OCI-LY1 (cell line): ENCODE results near the gene IPP.
"Not testable (repeated sequence)": the region's sequence is repeated elsewhere in the genome, so short reads cannot be mapped to it uniquely, and the experiment has no call there.

Experiments
- EZH2 ChIP-seq: fragments of 200-600 bp; sonication (generic), shearing (Covaris generic); IDR thresholded peaks from 2 replicates; pipeline ENCODE4 v1.8.0; 2017; ENCODE audit warnings: borderline replicate concordance, mixed run types, mild to moderate bottlenecking, antibody characterized with exemption, low read length, moderate library complexity, mixed read lengths
- TF ChIP-seq, protein P1 (sequence below): fragments of 200-600 bp; sonication (generic), shearing (Covaris generic); IDR thresholded peaks from 2 replicates; pipeline ENCODE4 v1.5.1; 2017; ENCODE audit warnings: mild to moderate bottlenecking, antibody characterized with exemption, low read length, moderate library complexity, mixed read lengths

DNA sequence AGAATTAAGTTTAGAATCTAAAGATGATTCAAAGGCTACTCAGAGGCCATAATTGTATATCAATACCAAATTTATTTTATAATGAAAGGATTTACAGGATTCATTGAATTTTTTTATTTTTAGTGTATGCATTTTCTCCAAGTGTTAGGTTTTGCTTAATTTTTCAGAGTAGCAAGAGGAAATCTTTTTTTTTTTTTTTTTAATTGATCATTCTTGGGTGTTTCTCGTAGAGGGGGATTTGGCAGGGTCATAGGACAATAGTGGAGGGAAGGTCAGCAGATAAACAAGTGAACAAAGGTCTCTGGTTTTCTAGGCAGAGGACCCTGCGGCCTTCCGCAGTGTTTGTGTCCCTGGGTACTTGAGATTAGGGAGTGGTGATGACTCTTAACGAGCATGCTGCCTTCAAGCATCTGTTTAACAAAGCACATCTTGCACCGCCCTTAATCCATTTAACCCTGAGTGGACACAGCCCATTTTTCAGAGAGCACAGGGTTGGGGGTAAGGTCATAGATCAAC lies 10.8 kb downstream of the IPP start:
- TF ChIP-seq, protein P1, sequence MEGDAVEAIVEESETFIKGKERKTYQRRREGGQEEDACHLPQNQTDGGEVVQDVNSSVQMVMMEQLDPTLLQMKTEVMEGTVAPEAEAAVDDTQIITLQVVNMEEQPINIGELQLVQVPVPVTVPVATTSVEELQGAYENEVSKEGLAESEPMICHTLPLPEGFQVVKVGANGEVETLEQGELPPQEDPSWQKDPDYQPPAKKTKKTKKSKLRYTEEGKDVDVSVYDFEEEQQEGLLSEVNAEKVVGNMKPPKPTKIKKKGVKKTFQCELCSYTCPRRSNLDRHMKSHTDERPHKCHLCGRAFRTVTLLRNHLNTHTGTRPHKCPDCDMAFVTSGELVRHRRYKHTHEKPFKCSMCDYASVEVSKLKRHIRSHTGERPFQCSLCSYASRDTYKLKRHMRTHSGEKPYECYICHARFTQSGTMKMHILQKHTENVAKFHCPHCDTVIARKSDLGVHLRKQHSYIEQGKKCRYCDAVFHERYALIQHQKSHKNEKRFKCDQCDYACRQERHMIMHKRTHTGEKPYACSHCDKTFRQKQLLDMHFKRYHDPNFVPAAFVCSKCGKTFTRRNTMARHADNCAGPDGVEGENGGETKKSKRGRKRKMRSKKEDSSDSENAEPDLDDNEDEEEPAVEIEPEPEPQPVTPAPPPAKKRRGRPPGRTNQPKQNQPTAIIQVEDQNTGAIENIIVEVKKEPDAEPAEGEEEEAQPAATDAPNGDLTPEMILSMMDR, result not testable (repeated sequence)
- not testable (repeated sequence) for TF ChIP-seq EZH2
